RWPE2 (cell line): ENCODE data around the gene MYL7.

Experiments
- ATAC-seq: fragments of 200-7000 bp; cut with Tn5 transposase; 3 replicates; pipeline ENCODE4 v1.9.1; 2021; ENCODE audit warnings: low read depth
- DNase-seq: peaks from one replicate; pipeline ENCODE4 v3.0.0-alpha.2; 2020; ENCODE audit warnings: low spot score
- H3K27ac ChIP-seq: fragments of 450-650 bp; 2 replicates; pipeline ENCODE4 v1.5.1; 2017; ENCODE audit warnings: mild to moderate bottlenecking; ENCODE audit not compliant: poor library complexity, severe bottlenecking
- H3K27me3 ChIP-seq: fragments of 250-450 bp; sonication (Bioruptor Pico); 2 replicates; pipeline ENCODE4 v1.5.1; 2021; ENCODE audit warnings: mild to moderate bottlenecking, moderate library complexity; ENCODE audit not compliant: insufficient read depth, poor library complexity, severe bottlenecking
- H3K36me3 ChIP-seq: fragments of 250-450 bp; sonication (Bioruptor Pico); 2 replicates; pipeline ENCODE4 v1.5.1; 2020; ENCODE audit warnings: low read depth, mild to moderate bottlenecking, moderate library complexity
- H3K4me1 ChIP-seq: fragments of 250-450 bp; sonication (Bioruptor Pico); 2 replicates; pipeline ENCODE4 v1.5.1; 2021; ENCODE audit warnings: mild to moderate bottlenecking, moderate library complexity; ENCODE audit not compliant: insufficient read depth, poor library complexity, severe bottlenecking
- H3K4me3 ChIP-seq: fragments of 250-450 bp; sonication (Bioruptor Pico); 2 replicates; pipeline ENCODE4 v1.5.1; 2021; ENCODE audit warnings: mild to moderate bottlenecking, moderate library complexity; ENCODE audit not compliant: severe bottlenecking
- H3K9me3 ChIP-seq: fragments of 250-450 bp; sonication (Bioruptor Pico); 2 replicates; pipeline ENCODE4 v1.5.1; 2021; ENCODE audit warnings: mild to moderate bottlenecking, moderate library complexity; ENCODE audit not compliant: severe bottlenecking
- CTCF ChIP-seq: fragments of 450-650 bp; IDR thresholded peaks from one replicate; pipeline ENCODE4 v1.5.1; 2017; ENCODE audit warnings: mild to moderate bottlenecking, moderate library complexity; ENCODE audit not compliant: poor library complexity, severe bottlenecking

The MYL7 gene

GRCh38 chr7:44145969-44146911 lies 5.1 kb upstream of the MYL7 start:
- no peaks in the 10 kb centered on the region for H3K27me3 ChIP-seq
- peak overlapping the region; percentile 17 for H3K4me3 ChIP-seq
- no peak for TF ChIP-seq CTCF
- no peaks in the 10 kb centered on the region for H3K9me3 ChIP-seq
- DNase-seq = no peak
- H3K4me1 ChIP-seq = no peaks in the 10 kb centered on the region
- H3K27ac ChIP-seq = no peak overlapping the region
- peak; percentile 75 for ATAC-seq
- H3K36me3 ChIP-seq = no peaks in the 10 kb centered on the region

GRCh38 chr7:44145479-44145968 lies 4.4 kb upstream of the MYL7 start:
- no peak for DNase-seq
- TF ChIP-seq CTCF = no peak
- Histone ChIP-seq H3K27ac (no peak overlapping the region), H3K36me3 (no peaks in the 10 kb centered on the region), H3K4me1 (no peaks in the 10 kb centered on the region), H3K4me3 (peak overlapping the region; percentile 17), H3K27me3 (no peaks in the 10 kb centered on the region), H3K9me3 (no peaks in the 10 kb centered on the region)
- ATAC-seq = no peak; the same call in 2 of the 3 replicates

- no peak overlapping the region for H3K27ac ChIP-seq
- no peaks in the 10 kb centered on the region for H3K9me3 ChIP-seq
- H3K4me1 ChIP-seq = no peaks in the 10 kb centered on the region
- no peaks in the 10 kb centered on the region for H3K36me3 ChIP-seq
- DNase-seq (no peak), ATAC-seq (no peak)
- no peaks in the 10 kb centered on the region for H3K27me3 ChIP-seq
- TF ChIP-seq CTCF = no peak
- H3K4me3 ChIP-seq = no peak overlapping the region
These were observed 3.9 kb upstream of the MYL7 start for GRCh38 chr7:44144968-44145478.

GRCh38 chr7:44144426-44144967 lies 3.4 kb upstream of the MYL7 start:
- no peaks in the 10 kb centered on the region for H3K9me3 ChIP-seq
- DNase-seq (no peak), ATAC-seq (no peak)
- TF ChIP-seq CTCF = no peak
- H3K27ac ChIP-seq = no peak overlapping the region
- H3K27me3 ChIP-seq = no peaks in the 10 kb centered on the region
- H3K4me1 ChIP-seq = no peaks in the 10 kb centered on the region
- H3K36me3 ChIP-seq = no peaks in the 10 kb centered on the region
- no peak overlapping the region for H3K4me3 ChIP-seq
